ENCODE results near the gene SCRT2. TPM values are rescaled to one million over a fixed set of nuclear protein-coding genes. Genes with fewer than 3 reads are reported as not detected.

Gene SCRT2
- total RNA-seq, 1 donor from 2014 or later, result not detected

DNA sequence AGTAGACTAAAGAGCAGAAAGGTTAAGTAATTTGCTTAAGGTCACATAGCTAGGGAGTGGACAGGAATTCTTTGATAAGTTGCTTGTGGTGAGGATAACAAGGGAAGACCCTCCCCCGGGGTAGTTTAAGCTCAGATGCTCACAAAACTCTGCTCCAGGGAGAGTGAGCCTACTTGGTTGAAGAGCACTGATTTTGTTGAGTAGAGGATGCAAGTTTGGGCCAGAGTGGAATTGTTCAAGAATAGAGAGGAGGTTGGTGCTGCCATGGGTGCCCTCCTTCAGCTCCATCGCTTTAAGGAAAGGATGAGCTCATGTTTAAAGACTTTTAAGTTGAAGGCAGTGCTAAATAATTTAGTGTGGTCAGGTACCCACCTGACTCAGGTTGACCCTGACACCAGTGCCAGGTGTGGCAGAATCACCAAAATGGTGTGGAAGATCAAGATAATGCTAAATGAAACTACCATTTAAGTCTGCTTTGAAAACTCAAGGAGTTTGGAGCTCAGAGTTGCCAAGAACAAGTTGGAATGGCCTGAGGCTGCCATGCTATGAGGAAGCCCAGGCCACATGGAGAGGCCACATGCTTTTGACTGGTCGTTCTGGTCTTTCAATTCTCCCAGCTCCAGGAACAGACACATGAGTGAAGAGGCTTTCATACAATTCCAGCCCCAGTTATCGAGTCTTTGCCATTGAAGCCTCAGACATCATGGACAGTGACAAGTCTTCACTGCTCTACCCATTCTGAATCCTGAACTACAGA, 57.5 kb downstream of the SCRT2 start:
- no peak for DNase-seq (ENCODE audit: low spot score in 2 of 2, unreplicated experiment in 2 of 2)

DNA sequence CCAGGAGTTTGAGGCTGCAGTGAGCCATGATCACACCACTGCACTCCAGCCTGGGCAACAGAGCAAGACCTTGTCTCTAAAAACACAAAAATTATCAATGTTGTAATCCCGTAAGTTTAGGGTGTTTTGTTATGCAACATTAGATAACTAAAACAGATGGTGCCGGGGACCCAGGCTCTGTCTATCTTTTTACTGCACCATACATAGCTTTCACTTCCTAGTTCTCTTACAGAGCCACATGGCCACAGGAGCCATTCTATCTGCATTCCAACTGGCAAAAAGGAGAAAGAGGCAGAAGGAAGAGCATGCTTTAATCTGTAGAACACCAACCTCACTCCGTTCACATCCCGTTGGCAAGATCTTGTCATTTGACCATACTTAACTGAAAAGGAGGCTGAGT, 60.1 kb downstream of the SCRT2 start:
- TF ChIP-seq, protein P1, sequence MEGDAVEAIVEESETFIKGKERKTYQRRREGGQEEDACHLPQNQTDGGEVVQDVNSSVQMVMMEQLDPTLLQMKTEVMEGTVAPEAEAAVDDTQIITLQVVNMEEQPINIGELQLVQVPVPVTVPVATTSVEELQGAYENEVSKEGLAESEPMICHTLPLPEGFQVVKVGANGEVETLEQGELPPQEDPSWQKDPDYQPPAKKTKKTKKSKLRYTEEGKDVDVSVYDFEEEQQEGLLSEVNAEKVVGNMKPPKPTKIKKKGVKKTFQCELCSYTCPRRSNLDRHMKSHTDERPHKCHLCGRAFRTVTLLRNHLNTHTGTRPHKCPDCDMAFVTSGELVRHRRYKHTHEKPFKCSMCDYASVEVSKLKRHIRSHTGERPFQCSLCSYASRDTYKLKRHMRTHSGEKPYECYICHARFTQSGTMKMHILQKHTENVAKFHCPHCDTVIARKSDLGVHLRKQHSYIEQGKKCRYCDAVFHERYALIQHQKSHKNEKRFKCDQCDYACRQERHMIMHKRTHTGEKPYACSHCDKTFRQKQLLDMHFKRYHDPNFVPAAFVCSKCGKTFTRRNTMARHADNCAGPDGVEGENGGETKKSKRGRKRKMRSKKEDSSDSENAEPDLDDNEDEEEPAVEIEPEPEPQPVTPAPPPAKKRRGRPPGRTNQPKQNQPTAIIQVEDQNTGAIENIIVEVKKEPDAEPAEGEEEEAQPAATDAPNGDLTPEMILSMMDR (IDR thresholded peaks at IDR 0.05; ENCODE audit: unreplicated experiment), result no peak
- Mint-ChIP-seq H3K27me3 (ENCODE audit: low read depth) (peaks cover 17% of the 10 kb centered on the region), H3K9me3 (peaks cover 11% of the 10 kb centered on the region), H3K27ac (no peak overlapping the region), H3K36me3 (peaks cover 2% of the 10 kb centered on the region), H3K4me3 (no peak overlapping the region), H3K4me1 (peaks cover 29% of the 10 kb centered on the region)
- no peak for DNase-seq (ENCODE audit: low spot score in 2 of 2, unreplicated experiment in 2 of 2)

More for the DNA sequence above, 57.5 kb downstream of the SCRT2 start:
- no peak overlapping the region for H3K27ac Mint-ChIP-seq
- TF ChIP-seq, protein P1 (IDR thresholded peaks at IDR 0.05; ENCODE audit: unreplicated experiment), result no peak
- no peak overlapping the region for H3K4me3 Mint-ChIP-seq
- peaks cover 11% of the 10 kb centered on the region for H3K9me3 Mint-ChIP-seq
- peaks cover 2% of the 10 kb centered on the region for H3K36me3 Mint-ChIP-seq
- peaks cover 7% of the 10 kb centered on the region for H3K27me3 Mint-ChIP-seq (ENCODE audit: low read depth)
- peaks cover 16% of the 10 kb centered on the region for H3K4me1 Mint-ChIP-seq

DNA sequence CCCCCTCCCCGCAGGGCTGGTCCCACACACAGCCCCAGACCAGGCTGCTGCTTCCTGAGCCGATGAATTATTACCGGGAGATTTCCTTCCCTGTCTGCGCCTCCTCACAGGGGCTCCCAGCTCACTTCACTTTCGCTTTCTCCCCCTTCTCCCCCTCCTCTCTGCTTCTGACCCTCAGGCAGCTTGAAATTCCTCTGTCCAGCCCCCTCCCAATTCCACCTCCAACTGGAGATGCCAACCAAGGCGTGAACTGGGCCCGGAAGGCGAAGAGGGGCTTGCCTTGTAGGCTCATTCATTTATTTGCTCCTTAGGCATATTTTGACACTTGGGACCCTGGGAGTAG, 63.8 kb downstream of the SCRT2 start:
- Mint-ChIP-seq H3K4me1 (peaks cover 22% of the 10 kb centered on the region), H3K27ac (peak overlapping the region; percentile 77), H3K9me3 (no peaks in the 10 kb centered on the region), H3K27me3 (ENCODE audit: low read depth) (peaks cover 45% of the 10 kb centered on the region), H3K36me3 (no peaks in the 10 kb centered on the region), H3K4me3 (peak overlapping the region; percentile 54)
- TF ChIP-seq, protein P1 (IDR thresholded peaks at IDR 0.05; ENCODE audit: unreplicated experiment), result no peak
- DNase-seq (ENCODE audit: low spot score in 2 of 2, unreplicated experiment in 2 of 2), result peak in 1 of 2 experiments; percentile 55

Other genes starting within 250 kb of the SCRT2 start
- 34.1 to 37.1 TPM (median 34.4 TPM) in 3 replicates for gene TBC1D20, start 213.3 kb downstream of the SCRT2 start, total RNA-seq
- 160 to 172 TPM (median 164 TPM) in 3 replicates for gene CSNK2A1, start 132.0 kb downstream of the SCRT2 start, total RNA-seq
- 0.74 to 0.90 TPM (median 0.75 TPM) in 3 replicates for gene TCF15, start 65.5 kb downstream of the SCRT2 start, total RNA-seq
- gene SRXN1, start 22.6 kb downstream of the SCRT2 start, total RNA-seq, result 13.3 to 13.6 TPM (median 13.5 TPM) in 3 replicates
- gene SLC52A3, start 92.7 kb upstream of the SCRT2 start, total RNA-seq, result 0.25 to 0.36 TPM (median 0.29 TPM) in 3 replicates
- 11.1 to 11.3 TPM (median 11.1 TPM) in 3 replicates for gene FAM110A, start 157.9 kb upstream of the SCRT2 start, total RNA-seq
- 0.31 to 0.35 TPM (median 0.34 TPM) in 3 replicates for gene ANGPT4, start 240.5 kb upstream of the SCRT2 start, total RNA-seq

Measured in mesothelial cell of epicardium (in vitro differentiated cells).